CD8-positive, alpha-beta memory T cell (primary cell): ENCODE results near the gene PAQR4. TPM values are rescaled to one million over a fixed set of nuclear protein-coding genes. Genes with fewer than 3 reads are reported as not detected.

Experiments used
- CTCF ChIA-PET: fragments of 350-600 bp; sonication (Branson Sonifier 250); formaldehyde crosslinking; loops from one replicate; lab custom pipeline; 2021; ENCODE audit warnings: antibody characterized with exemption; lab: Charles Lee
- POLR2A ChIA-PET: fragments of 350-600 bp; sonication (Branson Sonifier 250); formaldehyde crosslinking; loops from one replicate; lab custom pipeline; 2021; ENCODE audit warnings: antibody characterized with exemption; lab: Charles Lee
- DNase-seq, 5 donors: peaks; one replicate each; pipeline versions ENCODE4 v3.0.0 to v3.0.0-alpha.2; 2020 to 2022; ENCODE audit warnings: mixed read lengths in 1 of 5
- H3K27ac ChIP-seq: one replicate; pipeline ENCODE4 v1.7.0; 2013; ENCODE audit warnings: low read depth, mild to moderate bottlenecking, low read length, moderate library complexity
- H3K27me3 ChIP-seq: 2 replicates; pipeline ENCODE4 v1.7.0; 2013; ENCODE audit warnings: low read length, mild to moderate bottlenecking; ENCODE audit not compliant: insufficient read depth, poor library complexity, severe bottlenecking
- H3K36me3 ChIP-seq: 2 replicates; pipeline ENCODE4 v1.7.0; 2013; ENCODE audit warnings: mild to moderate bottlenecking, low read length, moderate library complexity; ENCODE audit not compliant: insufficient read depth
- H3K4me1 ChIP-seq: 2 replicates; pipeline ENCODE4 v1.7.0; 2013; ENCODE audit warnings: mild to moderate bottlenecking, low read length, moderate library complexity; ENCODE audit not compliant: insufficient read depth
- H3K4me3 ChIP-seq: 2 replicates; pipeline ENCODE4 v1.7.0; 2013; ENCODE audit warnings: mild to moderate bottlenecking, low read length
- H3K9me3 ChIP-seq: 2 replicates; pipeline ENCODE4 v1.7.0; 2013; ENCODE audit warnings: mild to moderate bottlenecking, low read length
- H3K27ac Mint-ChIP-seq, 8 donors: one replicate each; pipeline ENCODE4 v1.8.0; 2020 to 2021; ENCODE audit warnings: mixed read lengths in 8 of 8, mild to moderate bottlenecking in 6 of 8, inconsistent platforms in 3 of 8, moderate library complexity in 3 of 8
- H3K27me3 Mint-ChIP-seq, 2 donors: one replicate each; pipeline ENCODE4 v1.8.0; 2020 to 2021; ENCODE audit warnings: mixed read lengths in 2 of 2, mild to moderate bottlenecking in 1 of 2, moderate library complexity in 1 of 2
- H3K36me3 Mint-ChIP-seq, 3 donors: one replicate each; pipeline ENCODE4 v1.8.0; 2020 to 2021; ENCODE audit warnings: mixed read lengths in 3 of 3, inconsistent platforms in 1 of 3, mild to moderate bottlenecking in 1 of 3
- H3K4me1 Mint-ChIP-seq, 3 donors: one replicate each; pipeline ENCODE4 v1.8.0; 2020 to 2021; ENCODE audit warnings: mixed read lengths in 3 of 3, inconsistent platforms in 1 of 3, mild to moderate bottlenecking in 1 of 3
- H3K4me3 Mint-ChIP-seq, 7 donors: one replicate each; pipeline ENCODE4 v1.8.0; 2020 to 2021; ENCODE audit warnings: mixed read lengths in 7 of 7, mild to moderate bottlenecking in 6 of 7, moderate library complexity in 4 of 7, inconsistent platforms in 2 of 7
- H3K9me3 Mint-ChIP-seq, 5 donors: one replicate each; pipeline ENCODE4 v1.8.0; 2020 to 2022; ENCODE audit warnings: mixed read lengths in 5 of 5, mild to moderate bottlenecking in 3 of 5, moderate library complexity in 2 of 5, inconsistent platforms in 1 of 5
- polyA plus RNA-seq: library from polyadenylated mRNA; unstranded; fragments of 300-500 nt; fragmentation: Illumina TruSeq; gene quantifications from one replicate; pipeline ENCODE4 v1.2.3, GENCODE V29; 2021
- total RNA-seq, 2 experiments: library from RNA; stranded (reverse); gene quantifications; one replicate each; pipeline ENCODE4 v1.2.3, GENCODE V29; 2021

The PAQR4 gene
- total and polyA plus RNA-seq, 3 experiments from 2014 or later, result 1.5 to 39.0 (median 38.7) TPM

GRCh38 chr16:3007957-3008689 is 39.0 kb downstream of the PAQR4 start:
- Histone ChIP-seq H3K27me3 (peaks cover 3% of the 10 kb centered on the region), H3K36me3 (no peaks in the 10 kb centered on the region), H3K27ac (peak overlapping the region; percentile 60), H3K9me3 (no peaks in the 10 kb centered on the region), H3K4me1 (peaks cover 22% of the 10 kb centered on the region), H3K4me3 (peak overlapping the region; percentile 32)
- no peaks in the 10 kb centered on the region for H3K36me3 Mint-ChIP-seq
- H3K27me3 Mint-ChIP-seq, result peaks cover 5 to 14% of the 10 kb centered on the region in 2 donors
- no peaks in the 10 kb centered on the region for H3K9me3 Mint-ChIP-seq
- H3K4me1 Mint-ChIP-seq, result peaks cover 24 to 42% (median 28%) of the 10 kb centered on the region in 3 donors
- peak overlapping the region in 4 of 8 donors; percentile 43 to 63 (median 46) for H3K27ac Mint-ChIP-seq
- peak in 2 of 5 donors; percentile 24 to 27 for DNase-seq
- CTCF ChIA-PET, result interaction anchor here (1.0 to 14.4 kb wide), 6 partner anchors 9 to 163 kb away, joined by 3 to 289 read pairs (median 4); partner anchors contain the start of genes HCFC1R1, THOC6, TNFRSF12A and ZNF213
- POLR2A ChIA-PET, result interaction anchor here (1.1 kb wide), 1 partner anchor 12 kb away, joined by 4 read pairs; the partner anchor contains the start of gene TNFRSF12A
- H3K4me3 Mint-ChIP-seq, result peak overlapping the region; percentile 69 to 85 (median 72)

DNA sequence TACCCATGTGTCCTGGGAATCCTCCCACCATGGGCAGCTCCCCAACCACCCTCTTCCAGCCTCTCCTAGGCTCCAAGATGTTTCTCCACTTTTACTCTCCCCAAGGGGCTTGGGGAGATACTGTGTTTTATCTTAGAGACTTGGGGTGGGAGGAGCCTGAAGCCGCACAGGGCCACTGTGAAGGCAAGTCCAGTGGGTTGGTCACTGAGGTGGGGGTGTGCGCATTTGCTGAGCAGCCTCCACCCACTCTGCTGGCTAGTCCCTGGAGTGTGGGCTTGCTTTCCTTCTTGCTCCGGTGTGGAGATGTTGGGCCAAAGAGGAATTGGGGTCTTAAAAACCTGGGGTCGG is 39.5 kb downstream of the PAQR4 start:
- H3K4me3 ChIP-seq, result peak overlapping the region; percentile 32
- Mint-ChIP-seq H3K36me3 (no peaks in the 10 kb centered on the region), H3K27ac (peak overlapping the region in 2 of 8 donors; percentile 44 to 83), H3K4me3 (peak overlapping the region in 2 of 7 donors; percentile 45 to 69), H3K27me3 (peaks cover 5 to 14% of the 10 kb centered on the region in 2 donors), H3K4me1 (peaks cover 24 to 41% (median 28%) of the 10 kb centered on the region in 3 donors), H3K9me3 (no peaks in the 10 kb centered on the region)
- no peak for DNase-seq
- no peaks in the 10 kb centered on the region for H3K36me3 ChIP-seq
- H3K4me1 ChIP-seq, result peaks cover 22% of the 10 kb centered on the region
- ChIA-PET POLR2A (interaction anchor here (0.6 kb wide), 1 partner anchor 23 kb away, joined by 3 read pairs; no protein-coding TSS in a partner anchor), CTCF (interaction anchor here (1.7 to 14.4 kb wide), 3 partner anchors 18 to 126 kb away, joined by 4 to 289 read pairs (median 7); partner anchors contain the start of genes HCFC1R1, THOC6, TNFRSF12A and ZNF213)
- H3K27ac ChIP-seq, result peak overlapping the region; percentile 60
- peaks cover 3% of the 10 kb centered on the region for H3K27me3 ChIP-seq
- H3K9me3 ChIP-seq, result no peaks in the 10 kb centered on the region

DNA sequence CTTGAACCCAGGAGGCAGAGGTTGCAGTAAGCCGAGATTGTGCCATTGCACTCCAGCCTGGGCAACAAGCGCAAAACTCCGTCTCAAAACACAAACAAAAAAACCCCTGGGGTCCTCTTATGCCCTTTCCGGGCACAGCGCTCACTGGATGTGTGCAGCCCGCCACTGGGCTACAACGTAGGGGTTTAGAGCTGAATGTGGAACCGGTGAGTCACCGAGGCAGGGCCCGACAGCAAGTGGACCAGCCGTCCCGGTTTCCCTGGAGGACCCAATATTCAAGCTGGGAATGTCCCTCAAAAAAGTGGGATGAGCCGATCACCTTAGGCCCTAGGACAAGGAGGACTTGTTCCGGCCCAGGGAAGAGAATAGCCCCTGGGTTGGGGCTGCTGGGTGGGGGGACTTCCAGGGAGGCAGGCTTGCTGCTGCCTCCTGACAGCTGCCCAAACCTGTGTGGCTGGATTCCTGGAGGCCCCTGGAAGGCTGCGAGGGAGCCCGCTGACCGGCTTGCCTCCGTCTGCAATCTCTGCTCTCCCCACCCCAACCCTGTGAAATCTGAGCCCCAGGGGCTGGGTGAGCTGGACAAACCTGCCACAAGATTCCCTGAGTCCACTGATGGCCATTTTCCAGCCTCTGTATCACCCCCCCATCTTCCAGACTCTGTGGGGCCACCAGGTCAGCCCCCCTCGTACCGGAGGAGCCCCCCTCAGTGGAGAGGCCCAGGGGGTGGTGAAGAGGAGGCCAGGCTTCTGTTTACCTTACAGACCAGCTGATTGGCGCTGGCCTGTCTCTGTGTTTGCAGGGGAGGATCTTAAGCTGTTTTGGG is 40.6 kb downstream of the PAQR4 start:
- H3K27me3 Mint-ChIP-seq, result peaks cover 4 to 18% of the 10 kb centered on the region in 2 donors
- POLR2A ChIA-PET, result interaction anchor here (0.6 kb wide), 1 partner anchor 18 kb away, joined by 7 read pairs; no protein-coding TSS in a partner anchor
- peaks cover 3% of the 10 kb centered on the region for H3K27me3 ChIP-seq

GRCh38 chr16:3010510-3010909 is 41.4 kb downstream of the PAQR4 start:
- H3K27me3 Mint-ChIP-seq, result peaks cover 0 to 18% of the 10 kb centered on the region in 2 donors
- H3K27me3 ChIP-seq, result peaks cover 3% of the 10 kb centered on the region
- no peak overlapping the region for H3K4me3 Mint-ChIP-seq
- no peaks in the 10 kb centered on the region for H3K9me3 ChIP-seq
- H3K36me3 ChIP-seq, result no peaks in the 10 kb centered on the region
- no peak overlapping the region for H3K27ac Mint-ChIP-seq
- H3K4me1 ChIP-seq, result peaks cover 22% of the 10 kb centered on the region
- H3K4me1 Mint-ChIP-seq, result peaks cover 23 to 34% (median 24%) of the 10 kb centered on the region in 3 donors
- no peak for DNase-seq
- ChIA-PET POLR2A (interaction anchor here (0.6 kb wide), 2 partner anchors 17 to 189 kb away, joined by 4 to 7 read pairs; no protein-coding TSS in a partner anchor), CTCF (interaction anchor here (0.6 to 14.4 kb wide), 3 partner anchors 16 to 137 kb away, joined by 3 to 289 read pairs (median 3); partner anchors contain the start of genes HCFC1R1, THOC6 and TNFRSF12A)
- H3K27ac ChIP-seq, result no peak overlapping the region
- H3K36me3 Mint-ChIP-seq, result no peaks in the 10 kb centered on the region
- no peak overlapping the region for H3K4me3 ChIP-seq
- no peaks in the 10 kb centered on the region for H3K9me3 Mint-ChIP-seq

More for the DNA sequence above, 40.6 kb downstream of the PAQR4 start:
- DNase-seq, result no peak
- CTCF ChIA-PET, result interaction anchor here (0.6 to 14.4 kb wide), 2 partner anchors 17 to 137 kb away, joined by 3 to 289 read pairs; partner anchors contain the start of genes HCFC1R1, THOC6 and TNFRSF12A
- H3K27ac ChIP-seq, result no peak overlapping the region
- H3K27ac Mint-ChIP-seq, result no peak overlapping the region
- no peaks in the 10 kb centered on the region for H3K36me3 ChIP-seq
- no peak overlapping the region for H3K4me3 Mint-ChIP-seq
- H3K9me3 Mint-ChIP-seq, result no peaks in the 10 kb centered on the region
- peaks cover 24 to 36% (median 24%) of the 10 kb centered on the region in 3 donors for H3K4me1 Mint-ChIP-seq
- H3K9me3 ChIP-seq, result no peaks in the 10 kb centered on the region
- H3K4me1 ChIP-seq, result peaks cover 22% of the 10 kb centered on the region
- H3K36me3 Mint-ChIP-seq, result no peaks in the 10 kb centered on the region
- no peak overlapping the region for H3K4me3 ChIP-seq

- ChIA-PET CTCF (interaction anchor here (0.8 to 14.4 kb wide), 3 partner anchors 8 to 46 kb away, joined by 3 to 289 read pairs (median 4); partner anchors contain the start of genes HCFC1R1, THOC6 and TNFRSF12A), POLR2A (no interaction called here)
- Mint-ChIP-seq H3K27ac (no peak overlapping the region), H3K36me3 (no peaks in the 10 kb centered on the region), H3K4me3 (peak overlapping the region in 1 of 7 donors; percentile 4), H3K4me1 (peaks cover 17 to 25% (median 17%) of the 10 kb centered on the region in 3 donors), H3K27me3 (peaks cover 0 to 16% of the 10 kb centered on the region in 2 donors), H3K9me3 (no peaks in the 10 kb centered on the region)
- Histone ChIP-seq H3K27me3 (peaks cover 3% of the 10 kb centered on the region), H3K4me3 (no peak overlapping the region), H3K36me3 (no peaks in the 10 kb centered on the region), H3K9me3 (no peaks in the 10 kb centered on the region), H3K4me1 (peaks cover 20% of the 10 kb centered on the region), H3K27ac (no peak overlapping the region)
- no peak for DNase-seq
Observed at GRCh38 chr16:3012246-3012645, 43.1 kb downstream of the PAQR4 start.

- Mint-ChIP-seq H3K4me1 (peaks cover 10 to 19% (median 10%) of the 10 kb centered on the region in 3 donors), H3K36me3 (no peaks in the 10 kb centered on the region), H3K27me3 (peaks cover 0 to 16% of the 10 kb centered on the region in 2 donors), H3K4me3 (peak within 1 kb of the TSS in 1 of 7 donors; percentile 4), H3K27ac (no peak within 1 kb of the TSS), H3K9me3 (no peaks in the 10 kb centered on the region)
- Histone ChIP-seq H3K4me1 (peaks cover 13% of the 10 kb centered on the region), H3K4me3 (no peak within 1 kb of the TSS), H3K9me3 (no peaks in the 10 kb centered on the region), H3K27me3 (peaks cover 3% of the 10 kb centered on the region), H3K36me3 (no peaks in the 10 kb centered on the region), H3K27ac (no peak within 1 kb of the TSS)
- ChIA-PET POLR2A (no interaction called here), CTCF (interaction anchor here (0.8 to 14.4 kb wide), 2 partner anchors 14 to 46 kb away, joined by 3 to 289 read pairs; partner anchors contain the start of genes HCFC1R1, THOC6 and TNFRSF12A)
- DNase-seq, result no peak
Observed at GRCh38 chr16:3012828-3013420, 43.8 kb downstream of the PAQR4 start, which contains the start of gene CLDN9. Gene CLDN9 (plus strand): TSS chr16:3012923. CDS start chr16:3013363, 440 bp downstream.

GRCh38 chr16:3013491-3013951 is 44.4 kb downstream of the PAQR4 start:
- H3K27ac ChIP-seq, result no peak overlapping the region
- H3K4me3 ChIP-seq, result no peak overlapping the region
- CTCF ChIA-PET, result interaction anchor here (1.2 to 14.4 kb wide), 4 partner anchors 10 to 18 kb away, joined by 3 to 289 read pairs (median 4); partner anchors contain the start of genes HCFC1R1, THOC6 and TNFRSF12A
- no peaks in the 10 kb centered on the region for H3K36me3 ChIP-seq
- Mint-ChIP-seq H3K4me1 (peaks cover 4 to 19% (median 4%) of the 10 kb centered on the region in 3 donors), H3K4me3 (no peak overlapping the region), H3K36me3 (no peaks in the 10 kb centered on the region), H3K27me3 (peaks cover 0 to 16% of the 10 kb centered on the region in 2 donors), H3K9me3 (no peaks in the 10 kb centered on the region), H3K27ac (no peak overlapping the region)
- H3K4me1 ChIP-seq, result peaks cover 13% of the 10 kb centered on the region
- POLR2A ChIA-PET, result no interaction called here
- DNase-seq, result no peak
- H3K9me3 ChIP-seq, result no peaks in the 10 kb centered on the region
- H3K27me3 ChIP-seq, result peaks cover 3% of the 10 kb centered on the region
